ENCODE data around the gene CORO1A. TPM values are rescaled to one million over a fixed set of nuclear protein-coding genes. Genes with fewer than 3 reads are reported as not detected.

Gene CORO1A
- total and polyA plus RNA-seq, 2 experiments from 2014 or later = 10.2 to 23.5 TPM

DNA sequence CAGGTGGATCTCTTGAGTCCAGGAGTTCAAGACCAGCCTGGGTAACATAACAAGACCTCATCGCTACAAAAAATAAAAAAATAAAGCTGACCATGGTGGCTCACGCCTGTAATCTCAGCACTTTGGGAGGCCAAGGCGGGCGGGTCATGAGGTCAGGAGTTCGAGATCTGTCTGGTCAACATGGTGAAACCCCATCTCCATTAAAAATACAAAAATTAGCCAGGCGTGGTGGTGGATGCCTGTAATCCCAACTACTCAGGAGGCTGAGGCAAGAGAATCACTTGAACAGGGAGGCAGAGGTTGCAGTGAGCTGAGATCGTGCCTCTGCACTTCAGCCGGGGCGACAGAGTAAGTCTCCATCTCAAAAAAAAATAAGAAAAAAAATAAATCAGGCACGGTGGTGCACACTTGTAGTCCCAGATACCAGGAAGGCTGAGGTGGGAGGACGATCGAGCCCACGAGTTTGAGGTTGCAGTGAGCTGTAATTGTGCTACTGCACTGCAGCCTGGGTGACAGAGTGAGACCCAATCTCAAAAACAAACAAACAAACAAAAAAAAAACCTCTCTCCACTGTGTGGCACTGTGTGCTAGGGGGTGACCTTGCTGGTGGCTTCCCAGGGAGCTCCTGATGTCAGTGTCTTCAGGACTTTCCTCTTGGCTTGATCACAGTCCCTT is 40.6 kb upstream of the CORO1A start:
- no peak overlapping the region for H3K4me2 ChIP-seq
- no peaks in the 10 kb centered on the region for H3K4me1 ChIP-seq (ENCODE audit: insufficient read depth)
- H3K4me3 ChIP-seq = no peak overlapping the region
- Mint-ChIP-seq H3K4me3 (no peak overlapping the region), H3K9me3 (no peaks in the 10 kb centered on the region), H3K27me3 (ENCODE audit: insufficient read depth, low read depth, poor library complexity) (peaks cover 1% of the 10 kb centered on the region), H3K27ac (no peak overlapping the region), H3K36me3 (ENCODE audit: low read depth) (no peaks in the 10 kb centered on the region), H3K4me1 (no peaks in the 10 kb centered on the region)
- H4K20me1 ChIP-seq (replicated peaks; ENCODE audit: insufficient read depth) = no peaks in the 10 kb centered on the region
- no peak overlapping the region for H2AFZ ChIP-seq
- H3K36me3 ChIP-seq (ENCODE audit: insufficient read depth) = no peaks in the 10 kb centered on the region
- no peaks in the 10 kb centered on the region for H3K9me2 ChIP-seq (ENCODE audit: insufficient read depth)
- no peaks in the 10 kb centered on the region for H3F3A ChIP-seq (replicated peaks; ENCODE audit: low read depth)
- H3K27me3 ChIP-seq (ENCODE audit: insufficient read depth) = no peaks in the 10 kb centered on the region
- DNase-seq (ENCODE audit: low spot score) (peak; percentile 50), ATAC-seq (peak; percentile 66)
- H3K79me2 ChIP-seq (replicated peaks; ENCODE audit: insufficient read depth) = no peaks in the 10 kb centered on the region
- TF ChIP-seq, protein P1, sequence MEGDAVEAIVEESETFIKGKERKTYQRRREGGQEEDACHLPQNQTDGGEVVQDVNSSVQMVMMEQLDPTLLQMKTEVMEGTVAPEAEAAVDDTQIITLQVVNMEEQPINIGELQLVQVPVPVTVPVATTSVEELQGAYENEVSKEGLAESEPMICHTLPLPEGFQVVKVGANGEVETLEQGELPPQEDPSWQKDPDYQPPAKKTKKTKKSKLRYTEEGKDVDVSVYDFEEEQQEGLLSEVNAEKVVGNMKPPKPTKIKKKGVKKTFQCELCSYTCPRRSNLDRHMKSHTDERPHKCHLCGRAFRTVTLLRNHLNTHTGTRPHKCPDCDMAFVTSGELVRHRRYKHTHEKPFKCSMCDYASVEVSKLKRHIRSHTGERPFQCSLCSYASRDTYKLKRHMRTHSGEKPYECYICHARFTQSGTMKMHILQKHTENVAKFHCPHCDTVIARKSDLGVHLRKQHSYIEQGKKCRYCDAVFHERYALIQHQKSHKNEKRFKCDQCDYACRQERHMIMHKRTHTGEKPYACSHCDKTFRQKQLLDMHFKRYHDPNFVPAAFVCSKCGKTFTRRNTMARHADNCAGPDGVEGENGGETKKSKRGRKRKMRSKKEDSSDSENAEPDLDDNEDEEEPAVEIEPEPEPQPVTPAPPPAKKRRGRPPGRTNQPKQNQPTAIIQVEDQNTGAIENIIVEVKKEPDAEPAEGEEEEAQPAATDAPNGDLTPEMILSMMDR (conservative IDR thresholded peaks at IDR 0.05; ENCODE audit: low read depth in 2 of 2) = peak in 1 of 2 experiments; percentile 67; a peak in 3 of 4 replicates
- TF ChIP-seq ETS1 (IDR thresholded peaks at IDR 0.05) = no peak
- H3K27ac ChIP-seq (ENCODE audit: low read depth) = no peak overlapping the region

GRCh38 chr16:30143347-30143702 is 40.1 kb upstream of the CORO1A start:
- Histone ChIP-seq H3K4me3 (no peak overlapping the region), H3K79me2 (replicated peaks; ENCODE audit: insufficient read depth) (no peaks in the 10 kb centered on the region), H4K20me1 (replicated peaks; ENCODE audit: insufficient read depth) (no peaks in the 10 kb centered on the region), H3F3A (replicated peaks; ENCODE audit: low read depth) (no peaks in the 10 kb centered on the region), H2AFZ (no peak overlapping the region), H3K27ac (ENCODE audit: low read depth) (no peak overlapping the region), H3K9me2 (ENCODE audit: insufficient read depth) (no peaks in the 10 kb centered on the region), H3K4me1 (ENCODE audit: insufficient read depth) (no peaks in the 10 kb centered on the region), H3K27me3 (ENCODE audit: insufficient read depth) (no peaks in the 10 kb centered on the region), H3K4me2 (no peak overlapping the region), H3K36me3 (ENCODE audit: insufficient read depth) (no peaks in the 10 kb centered on the region)
- Mint-ChIP-seq H3K36me3 (ENCODE audit: low read depth) (no peaks in the 10 kb centered on the region), H3K27ac (no peak overlapping the region), H3K9me3 (no peaks in the 10 kb centered on the region), H3K4me3 (no peak overlapping the region), H3K4me1 (no peaks in the 10 kb centered on the region), H3K27me3 (ENCODE audit: insufficient read depth, low read depth, poor library complexity) (peaks cover 1% of the 10 kb centered on the region)
- ATAC-seq (no peak), DNase-seq (ENCODE audit: low spot score) (no peak)
- TF ChIP-seq, protein P2, sequence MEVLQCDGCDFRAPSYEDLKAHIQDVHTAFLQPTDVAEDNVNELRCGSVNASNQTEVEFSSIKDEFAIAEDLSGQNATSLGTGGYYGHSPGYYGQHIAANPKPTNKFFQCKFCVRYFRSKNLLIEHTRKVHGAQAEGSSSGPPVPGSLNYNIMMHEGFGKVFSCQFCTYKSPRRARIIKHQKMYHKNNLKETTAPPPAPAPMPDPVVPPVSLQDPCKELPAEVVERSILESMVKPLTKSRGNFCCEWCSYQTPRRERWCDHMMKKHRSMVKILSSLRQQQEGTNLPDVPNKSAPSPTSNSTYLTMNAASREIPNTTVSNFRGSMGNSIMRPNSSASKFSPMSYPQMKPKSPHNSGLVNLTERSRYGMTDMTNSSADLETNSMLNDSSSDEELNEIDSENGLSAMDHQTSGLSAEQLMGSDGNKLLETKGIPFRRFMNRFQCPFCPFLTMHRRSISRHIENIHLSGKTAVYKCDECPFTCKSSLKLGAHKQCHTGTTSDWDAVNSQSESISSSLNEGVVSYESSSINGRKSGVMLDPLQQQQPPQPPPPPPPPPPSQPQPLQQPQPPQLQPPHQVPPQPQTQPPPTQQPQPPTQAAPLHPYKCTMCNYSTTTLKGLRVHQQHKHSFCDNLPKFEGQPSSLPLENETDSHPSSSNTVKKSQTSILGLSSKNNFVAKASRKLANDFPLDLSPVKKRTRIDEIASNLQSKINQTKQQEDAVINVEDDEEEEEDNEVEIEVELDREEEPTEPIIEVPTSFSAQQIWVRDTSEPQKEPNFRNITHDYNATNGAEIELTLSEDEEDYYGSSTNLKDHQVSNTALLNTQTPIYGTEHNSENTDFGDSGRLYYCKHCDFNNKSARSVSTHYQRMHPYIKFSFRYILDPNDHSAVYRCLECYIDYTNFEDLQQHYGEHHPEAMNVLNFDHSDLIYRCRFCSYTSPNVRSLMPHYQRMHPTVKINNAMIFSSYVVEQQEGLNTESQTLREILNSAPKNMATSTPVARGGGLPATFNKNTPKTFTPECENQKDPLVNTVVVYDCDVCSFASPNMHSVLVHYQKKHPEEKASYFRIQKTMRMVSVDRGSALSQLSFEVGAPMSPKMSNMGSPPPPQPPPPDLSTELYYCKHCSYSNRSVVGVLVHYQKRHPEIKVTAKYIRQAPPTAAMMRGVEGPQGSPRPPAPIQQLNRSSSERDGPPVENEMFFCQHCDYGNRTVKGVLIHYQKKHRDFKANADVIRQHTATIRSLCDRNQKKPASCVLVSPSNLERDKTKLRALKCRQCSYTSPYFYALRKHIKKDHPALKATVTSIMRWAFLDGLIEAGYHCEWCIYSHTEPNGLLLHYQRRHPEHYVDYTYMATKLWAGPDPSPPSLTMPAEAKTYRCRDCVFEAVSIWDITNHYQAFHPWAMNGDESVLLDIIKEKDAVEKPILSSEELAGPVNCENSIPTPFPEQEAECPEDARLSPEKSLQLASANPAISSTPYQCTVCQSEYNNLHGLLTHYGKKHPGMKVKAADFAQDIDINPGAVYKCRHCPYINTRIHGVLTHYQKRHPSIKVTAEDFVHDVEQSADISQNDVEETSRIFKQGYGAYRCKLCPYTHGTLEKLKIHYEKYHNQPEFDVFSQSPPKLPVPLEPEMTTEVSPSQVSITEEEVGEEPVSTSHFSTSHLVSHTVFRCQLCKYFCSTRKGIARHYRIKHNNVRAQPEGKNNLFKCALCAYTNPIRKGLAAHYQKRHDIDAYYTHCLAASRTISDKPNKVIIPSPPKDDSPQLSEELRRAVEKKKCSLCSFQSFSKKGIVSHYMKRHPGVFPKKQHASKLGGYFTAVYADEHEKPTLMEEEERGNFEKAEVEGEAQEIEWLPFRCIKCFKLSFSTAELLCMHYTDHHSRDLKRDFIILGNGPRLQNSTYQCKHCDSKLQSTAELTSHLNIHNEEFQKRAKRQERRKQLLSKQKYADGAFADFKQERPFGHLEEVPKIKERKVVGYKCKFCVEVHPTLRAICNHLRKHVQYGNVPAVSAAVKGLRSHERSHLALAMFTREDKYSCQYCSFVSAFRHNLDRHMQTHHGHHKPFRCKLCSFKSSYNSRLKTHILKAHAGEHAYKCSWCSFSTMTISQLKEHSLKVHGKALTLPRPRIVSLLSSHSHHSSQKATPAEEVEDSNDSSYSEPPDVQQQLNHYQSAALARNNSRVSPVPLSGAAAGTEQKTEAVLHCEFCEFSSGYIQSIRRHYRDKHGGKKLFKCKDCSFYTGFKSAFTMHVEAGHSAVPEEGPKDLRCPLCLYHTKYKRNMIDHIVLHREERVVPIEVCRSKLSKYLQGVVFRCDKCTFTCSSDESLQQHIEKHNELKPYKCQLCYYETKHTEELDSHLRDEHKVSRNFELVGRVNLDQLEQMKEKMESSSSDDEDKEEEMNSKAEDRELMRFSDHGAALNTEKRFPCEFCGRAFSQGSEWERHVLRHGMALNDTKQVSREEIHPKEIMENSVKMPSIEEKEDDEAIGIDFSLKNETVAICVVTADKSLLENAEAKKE (CRISPR knock-in tag; IDR thresholded peaks at IDR 0.05) = no peak
- TF ChIP-seq ZNF331 (CRISPR knock-in tag; IDR thresholded peaks at IDR 0.05; ENCODE audit: low read depth) (no peak), JUNB (IDR thresholded peaks at IDR 0.05; ENCODE audit: unreplicated experiment) (no peak), EZH2phosphoT487 (IDR thresholded peaks at IDR 0.05; ENCODE audit: unreplicated experiment) (no peak), ETS1 (IDR thresholded peaks at IDR 0.05) (no peak), STAT1 (IDR thresholded peaks at IDR 0.05; ENCODE audit: unreplicated experiment) (no peak)

Measured in GM23338 (cell line).